Natural killer cell (primary cell): ENCODE data around the gene CCDC88C. TPM values are rescaled to one million over a fixed set of nuclear protein-coding genes. Genes with fewer than 3 reads are reported as not detected.

ENCODE experiments used
- ATAC-seq, 3 donors: fragments of 150-1000 bp in 2 of 3; fragments of 200-7000 bp in 1 of 3; cut with Tn5 transposase; 1 replicate in 1 of 3; 2 replicates in 2 of 3; pipeline ENCODE4 v1.10.0; 2021; ENCODE audit warnings: mild to moderate bottlenecking in 2 of 3, moderate library complexity in 2 of 3
- DNase-seq, 2 donors: peaks; one replicate each; pipeline versions ENCODE4 v3.0.0 to v3.0.0-alpha.2; 2013 to 2021; ENCODE audit warnings: mixed read lengths in 1 of 2
- H3K27ac ChIP-seq: one replicate; pipeline ENCODE4 v1.5.1; 2013; ENCODE audit warnings: mild to moderate bottlenecking, low read length
- H3K27me3 ChIP-seq: one replicate; pipeline ENCODE4 v1.6.1; 2013; ENCODE audit warnings: low read length; ENCODE audit not compliant: control insufficient read depth, insufficient read depth
- H3K36me3 ChIP-seq: one replicate; pipeline ENCODE4 v1.6.1; 2013; ENCODE audit warnings: low read length; ENCODE audit not compliant: control insufficient read depth, insufficient read depth
- H3K4me1 ChIP-seq: one replicate; pipeline ENCODE4 v1.6.1; 2013; ENCODE audit warnings: low read length; ENCODE audit not compliant: control insufficient read depth, insufficient read depth
- H3K4me3 ChIP-seq: one replicate; pipeline ENCODE4 v1.5.1; 2013; ENCODE audit warnings: low read length
- H3K9me3 ChIP-seq: one replicate; pipeline ENCODE4 v1.6.1; 2013; ENCODE audit warnings: low read length; ENCODE audit not compliant: control insufficient read depth, insufficient read depth
- H3K27ac Mint-ChIP-seq, 2 donors: one replicate each; pipeline ENCODE4 v1.8.0; 2022; ENCODE audit warnings: mild to moderate bottlenecking in 2 of 2, mixed read lengths in 2 of 2, moderate library complexity in 1 of 2
- H3K27me3 Mint-ChIP-seq, 2 donors: one replicate each; pipeline ENCODE4 v1.8.0; 2022; ENCODE audit warnings: low read depth in 2 of 2, mixed read lengths in 2 of 2
- H3K36me3 Mint-ChIP-seq: one replicate; pipeline ENCODE4 v1.8.0; 2022; ENCODE audit warnings: mixed read lengths
- H3K4me1 Mint-ChIP-seq, 2 donors: one replicate each; pipeline ENCODE4 v1.8.0; 2022; ENCODE audit warnings: mixed read lengths in 2 of 2
- H3K4me3 Mint-ChIP-seq: one replicate; pipeline ENCODE4 v1.8.0; 2022; ENCODE audit warnings: mild to moderate bottlenecking, moderate library complexity, mixed read lengths
- H3K9me3 Mint-ChIP-seq, 2 donors: one replicate each; pipeline ENCODE4 v1.8.0; 2022; ENCODE audit warnings: mixed read lengths in 2 of 2
- CTCF ChIP-seq: fragments of 200-600 bp; IDR thresholded peaks from one replicate; pipeline ENCODE4 v1.8.0; 2022; ENCODE audit warnings: antibody characterized with exemption
- WGBS: methylation state at CpG from one replicate; pipeline ENCODE4 v1.1.7; 2013; ENCODE audit warnings: missing lambda C conversion rate; ENCODE audit not compliant: insufficient coverage; 5-methylcytosine and 5-hydroxymethylcytosine counted together
- intact Hi-C: fragments of 100-400 bp; cut with micrococcal nuclease; formaldehyde crosslinking; loops from one replicate; pipeline ENCODE4 v1.14.2; 2022
- total RNA-seq, 4 donors: library from RNA; stranded (reverse); fragments of 120-200 nt in 1 of 4; gene quantifications; one replicate each; pipeline versions ENCODE4 v1.2.3 to v1.2.4, GENCODE V29; 2013 to 2022

The CCDC88C gene
- total RNA-seq, 3 donors from 2014 or later (not counting 1 experiment from before 2014, with no cell fraction given) = 432 to 516 (median 438) TPM

- Histone ChIP-seq H3K9me3 (no peaks in the 10 kb centered on the region), H3K4me1 (peaks cover 25% of the 10 kb centered on the region), H3K36me3 (peaks cover 88% of the 10 kb centered on the region), H3K4me3 (no peak overlapping the region), H3K27ac (no peak overlapping the region), H3K27me3 (no peaks in the 10 kb centered on the region)
- DNase-seq = no peak
- Mint-ChIP-seq H3K27me3 (no peaks in the 10 kb centered on the region), H3K36me3 (peaks cover 11% of the 10 kb centered on the region), H3K4me3 (no peak overlapping the region), H3K27ac (peak overlapping the region; percentile 53 to 73), H3K9me3 (no peaks in the 10 kb centered on the region), H3K4me1 (peaks cover 46 to 48% of the 10 kb centered on the region in 2 donors)
- no peak for ATAC-seq
- WGBS = 92% methylated on average over 17 of the region's 19 CpGs
- intact Hi-C loops = no loop called here
- no peak for TF ChIP-seq CTCF
These were observed 82.2 kb downstream of the CCDC88C start for GRCh38 chr14:91335191-91336092.

GRCh38 chr14:91333650-91334039 lies 84.0 kb downstream of the CCDC88C start:
- no peaks in the 10 kb centered on the region for H3K9me3 ChIP-seq
- H3K27me3 Mint-ChIP-seq = no peaks in the 10 kb centered on the region
- no peak overlapping the region for H3K27ac ChIP-seq
- peak overlapping the region in 1 of 2 donors; percentile 73 for H3K27ac Mint-ChIP-seq
- H3K4me1 ChIP-seq = peaks cover 40% of the 10 kb centered on the region
- ATAC-seq = no peak
- no peak overlapping the region for H3K4me3 ChIP-seq
- TF ChIP-seq CTCF = no peak
- 83% methylated on average over 3 of the region's 3 CpGs for WGBS
- H3K36me3 Mint-ChIP-seq = peaks cover 8% of the 10 kb centered on the region
- no peaks in the 10 kb centered on the region for H3K9me3 Mint-ChIP-seq
- H3K27me3 ChIP-seq = no peaks in the 10 kb centered on the region
- intact Hi-C loops = no loop called here
- peaks cover 56% of the 10 kb centered on the region in 2 donors for H3K4me1 Mint-ChIP-seq
- H3K36me3 ChIP-seq = peaks cover 82% of the 10 kb centered on the region
- H3K4me3 Mint-ChIP-seq = no peak overlapping the region
- no peak for DNase-seq

- Mint-ChIP-seq H3K4me3 (no peak overlapping the region), H3K4me1 (peaks cover 56 to 57% of the 10 kb centered on the region in 2 donors), H3K27me3 (no peaks in the 10 kb centered on the region), H3K36me3 (peaks cover 8% of the 10 kb centered on the region), H3K9me3 (no peaks in the 10 kb centered on the region), H3K27ac (peak overlapping the region; percentile 100)
- Histone ChIP-seq H3K27ac (no peak overlapping the region), H3K27me3 (no peaks in the 10 kb centered on the region), H3K4me3 (no peak overlapping the region), H3K4me1 (peaks cover 45% of the 10 kb centered on the region), H3K36me3 (peaks cover 82% of the 10 kb centered on the region), H3K9me3 (no peaks in the 10 kb centered on the region)
- TF ChIP-seq CTCF = no peak
- ATAC-seq = no peak
- no peak for DNase-seq
- WGBS = 92% methylated on average over 13 of the region's 17 CpGs
- intact Hi-C loops = no loop called here
These were observed 84.5 kb downstream of the CCDC88C start for GRCh38 chr14:91332986-91333649.
